B cell (primary cell): Measurements from ENCODE around the gene RNF215. TPM values are rescaled to one million over a fixed set of nuclear protein-coding genes. Genes with fewer than 3 reads are reported as not detected.

Experiments used
- ATAC-seq: fragments of 200-7000 bp; cut with Tn5 transposase; one replicate; pipeline ENCODE4 v1.10.0; 2021; ENCODE audit warnings: low read depth, mild to moderate bottlenecking, moderate number of reproducible peaks, moderate library complexity
- CTCF ChIA-PET: fragments of 350-600 bp; sonication (Branson Sonifier 250); formaldehyde crosslinking; loops from one replicate; lab custom pipeline; 2021; ENCODE audit warnings: antibody characterized with exemption, inconsistent platforms; lab: Charles Lee
- POLR2A ChIA-PET: fragments of 350-600 bp; sonication (Branson Sonifier 250); formaldehyde crosslinking; loops from one replicate; lab custom pipeline; 2021; ENCODE audit warnings: antibody characterized with exemption; lab: Charles Lee
- DNase-seq: peaks from one replicate; pipeline ENCODE4 v3.0.0; 2013
- H2AFZ ChIP-seq: 2 replicates; pipeline ENCODE4 v1.6.1; 2012; ENCODE audit warnings: mild to moderate bottlenecking, low read depth, low read length; ENCODE audit not compliant: insufficient read depth, poor library complexity, severe bottlenecking
- H3K27ac ChIP-seq, 2 donors: 1 replicate in 1 of 2; 2 replicates in 1 of 2; pipeline ENCODE4 v1.5.1; 2012 to 2013; ENCODE audit warnings: low read length in 2 of 2, mild to moderate bottlenecking in 2 of 2, moderate library complexity in 1 of 2
- H3K27me3 ChIP-seq, 4 experiments: fragments of 200-600 bp in 1 of 4; sonication (generic) in 1 of 4; replicated peaks in 1 of 4; 1 replicate in 2 of 4; 2 replicates in 2 of 4; pipeline versions ENCODE4 v1.6.1 to v1.7.0; 2013 to 2016; ENCODE audit warnings: low read length in 3 of 4, mild to moderate bottlenecking in 2 of 4, mixed read lengths in 1 of 4, moderate library complexity in 1 of 4; ENCODE audit not compliant: insufficient read depth in 4 of 4, control insufficient read depth in 3 of 4; ENCODE audit errors: control extremely low read depth in 1 of 4
- H3K36me3 ChIP-seq, 2 experiments: replicated peaks in 1 of 2; 1 replicate in 1 of 2; 2 replicates in 1 of 2; pipeline versions ENCODE4 v1.6.1 to v1.7.1; 2013; ENCODE audit warnings: low read length in 1 of 2; ENCODE audit not compliant: insufficient read depth in 2 of 2, control insufficient read depth in 1 of 2; ENCODE audit errors: control extremely low read depth in 1 of 2, extremely low read depth in 1 of 2
- H3K4me1 ChIP-seq, 2 donors: fragments of 200-600 bp in 1 of 2; sonication (generic) in 1 of 2; 1 replicate in 1 of 2; 2 replicates in 1 of 2; pipeline versions ENCODE4 v1.5.1 to v1.6.1; 2013 to 2017; ENCODE audit warnings: low read length in 2 of 2; ENCODE audit not compliant: control insufficient read depth in 2 of 2, insufficient read depth in 2 of 2
- H3K4me2 ChIP-seq: replicated peaks from 2 replicates; pipeline ENCODE3; 2012; ENCODE audit warnings: mild to moderate bottlenecking, low read depth, low read length; ENCODE audit not compliant: poor library complexity, severe bottlenecking
- H3K4me3 ChIP-seq, 5 experiments: fragments of 200-600 bp in 1 of 5; sonication (generic) in 1 of 5; 1 replicate in 3 of 5; 2 replicates in 2 of 5; pipeline versions ENCODE4 v1.5.1 to v1.7.0; 2011 to 2016; ENCODE audit warnings: low read length in 4 of 5, mild to moderate bottlenecking in 4 of 5, low read depth in 2 of 5, control low read depth in 1 of 5, moderate library complexity in 1 of 5; ENCODE audit not compliant: insufficient read depth in 1 of 5; ENCODE audit errors: control extremely low read depth in 1 of 5, extremely low read depth in 1 of 5
- H3K79me2 ChIP-seq: fragments of 200-600 bp; sonication (generic); one replicate; pipeline ENCODE4 v1.6.0; 2016; ENCODE audit warnings: low read length; ENCODE audit not compliant: control insufficient read depth, insufficient read depth
- H3K9ac ChIP-seq: fragments of 200-600 bp; sonication (generic); 2 replicates; pipeline ENCODE4 v1.6.1; 2017; ENCODE audit warnings: mild to moderate bottlenecking, low read length, moderate library complexity
- H3K9me3 ChIP-seq, 3 donors: one replicate each; pipeline versions ENCODE4 v1.6.1 to v1.7.1; 2013; ENCODE audit warnings: low read length in 2 of 3; ENCODE audit not compliant: control insufficient read depth in 2 of 3, insufficient read depth in 1 of 3; ENCODE audit errors: control extremely low read depth in 1 of 3
- H4K20me1 ChIP-seq: 2 replicates; pipeline ENCODE4 v1.6.0; 2012; ENCODE audit warnings: mild to moderate bottlenecking, low read length; ENCODE audit not compliant: insufficient read depth, control insufficient read depth, poor library complexity, severe bottlenecking
- H3K27ac Mint-ChIP-seq: one replicate; pipeline ENCODE4 v1.8.0; 2021; ENCODE audit warnings: mixed read lengths
- H3K27me3 Mint-ChIP-seq: one replicate; pipeline ENCODE4 v1.8.0; 2021; ENCODE audit warnings: mixed read lengths
- H3K4me1 Mint-ChIP-seq: one replicate; pipeline ENCODE4 v1.8.0; 2021; ENCODE audit warnings: mixed read lengths
- H3K4me3 Mint-ChIP-seq: one replicate; pipeline ENCODE4 v1.8.0; 2021; ENCODE audit warnings: mixed read lengths
- H3K9me3 Mint-ChIP-seq: one replicate; pipeline ENCODE4 v1.8.0; 2022; ENCODE audit warnings: mixed read lengths; ENCODE audit not compliant: insufficient read depth
- EZH2 ChIP-seq: IDR thresholded peaks from 2 replicates; pipeline ENCODE4 v1.6.1; 2012; ENCODE audit warnings: borderline replicate concordance, low read depth, mild to moderate bottlenecking, moderate library complexity, low read length; ENCODE audit not compliant: insufficient read depth, poor library complexity, severe bottlenecking
- WGBS: methylation state at CpG from one replicate; pipeline ENCODE4 v1.1.5; 2013; ENCODE audit warnings: missing lambda C conversion rate; ENCODE audit not compliant: insufficient coverage; 5-methylcytosine and 5-hydroxymethylcytosine counted together
- intact Hi-C: fragments of 100-400 bp; cut with micrococcal nuclease; formaldehyde crosslinking; loops from one replicate; pipeline ENCODE4 v1.10.0; 2022
- polyA plus RNA-seq: library from polyadenylated mRNA; depleted of rRNA; stranded (reverse); fragments of >200 nt; gene quantifications from 2 replicates; pipeline ENCODE4 v1.2.3, GENCODE V29; 2012
- total RNA-seq, 2 donors: library from RNA; stranded (reverse); fragments of 120-200 nt in 1 of 2; gene quantifications; 1 replicate in 1 of 2; 2 replicates in 1 of 2; pipeline versions ENCODE4 v1.2.3 to v1.2.4, GENCODE V29; 2013 to 2022
- TF ChIP-seq, protein P1 (sequence below): fragments of 200-600 bp; IDR thresholded peaks from one replicate; pipeline ENCODE4 v1.8.0; 2022; ENCODE audit warnings: antibody characterized with exemption, mild to moderate bottlenecking

Gene RNF215
- total and polyA plus RNA-seq, 2 donors (not counting 1 experiment from before 2014, with no cell fraction given): 8.8 to 18.6 TPM

DNA sequence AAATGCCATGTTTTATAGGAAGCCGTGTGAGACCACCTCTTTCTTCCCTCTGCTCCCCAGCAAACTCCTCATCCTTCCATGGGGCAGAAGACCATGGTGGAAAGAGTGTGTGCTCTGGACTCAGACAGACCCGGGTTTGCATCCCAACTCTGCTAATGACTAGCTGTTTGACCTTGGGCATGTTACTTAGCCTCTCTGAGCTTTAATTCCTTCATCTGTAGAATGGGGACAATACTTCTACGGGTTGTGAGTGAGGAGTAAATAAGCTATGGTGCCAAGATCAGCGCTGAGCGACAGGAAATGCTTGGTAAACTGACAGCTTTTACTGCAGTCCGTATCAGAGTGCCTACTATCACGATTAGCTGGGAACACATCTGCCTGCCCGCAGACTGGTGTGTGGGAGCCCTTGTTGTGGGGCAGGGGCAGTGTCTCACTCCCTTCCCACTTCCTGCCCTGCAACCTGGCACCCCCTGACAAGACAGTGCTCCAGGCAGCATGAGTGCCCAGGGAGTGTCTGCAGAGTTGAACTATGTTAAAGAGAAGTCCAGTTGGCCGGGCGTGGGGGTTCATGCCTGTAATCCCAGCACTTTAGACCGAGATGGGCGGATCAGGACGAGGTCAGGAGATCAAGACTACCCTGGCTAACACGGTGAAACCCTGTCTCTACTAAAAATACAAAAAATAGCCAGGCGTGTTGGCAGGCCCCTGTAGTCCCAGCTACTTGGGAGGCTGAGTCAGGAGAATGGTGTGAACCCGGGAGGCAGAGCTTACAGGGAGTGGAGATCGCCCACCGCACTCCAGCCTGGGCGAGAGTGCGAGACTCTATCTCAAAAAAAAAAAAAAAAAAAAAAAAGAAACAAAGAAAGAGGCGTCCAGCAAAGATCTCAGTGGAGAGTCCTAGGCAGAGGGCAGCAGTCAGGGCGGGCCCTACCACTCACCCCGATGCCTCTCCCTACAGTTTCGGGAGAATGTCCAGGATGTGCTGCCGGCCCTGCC lies 11.8 kb upstream of the RNF215 start:
- H3K27ac ChIP-seq: no peak overlapping the region
- H3K79me2 ChIP-seq: no peaks in the 10 kb centered on the region
- peaks cover 0 to 40% (median 26%) of the 10 kb centered on the region in 4 experiments for H3K27me3 ChIP-seq
- CTCF ChIA-PET: interaction anchor here (0.5 to 19.9 kb wide), 2 partner anchors 31 to 110 kb away, joined by 3 to 510 read pairs; partner anchors contain the start of gene CASTOR1
- peaks cover 10% of the 10 kb centered on the region for H3K4me1 Mint-ChIP-seq
- peaks cover 0 to 8% (median 0%) of the 10 kb centered on the region in 3 donors for H3K9me3 ChIP-seq
- H3K4me3 ChIP-seq: no peak overlapping the region
- POLR2A ChIA-PET: interaction anchor here (0.6 kb wide), 1 partner anchor 793 kb away, joined by 13 read pairs; no protein-coding TSS in a partner anchor
- H3K9ac ChIP-seq: no peak overlapping the region
- H4K20me1 ChIP-seq: no peaks in the 10 kb centered on the region
- H3K27ac Mint-ChIP-seq: peak overlapping the region; percentile 43
- ATAC-seq (no peak), DNase-seq (no peak)
- H2AFZ ChIP-seq: no peak overlapping the region
- H3K4me3 Mint-ChIP-seq: peak overlapping the region; percentile 24
- peaks cover 17 to 22% of the 10 kb centered on the region in 2 donors for H3K4me1 ChIP-seq
- H3K4me2 ChIP-seq: no peak overlapping the region
- TF ChIP-seq, protein P1, sequence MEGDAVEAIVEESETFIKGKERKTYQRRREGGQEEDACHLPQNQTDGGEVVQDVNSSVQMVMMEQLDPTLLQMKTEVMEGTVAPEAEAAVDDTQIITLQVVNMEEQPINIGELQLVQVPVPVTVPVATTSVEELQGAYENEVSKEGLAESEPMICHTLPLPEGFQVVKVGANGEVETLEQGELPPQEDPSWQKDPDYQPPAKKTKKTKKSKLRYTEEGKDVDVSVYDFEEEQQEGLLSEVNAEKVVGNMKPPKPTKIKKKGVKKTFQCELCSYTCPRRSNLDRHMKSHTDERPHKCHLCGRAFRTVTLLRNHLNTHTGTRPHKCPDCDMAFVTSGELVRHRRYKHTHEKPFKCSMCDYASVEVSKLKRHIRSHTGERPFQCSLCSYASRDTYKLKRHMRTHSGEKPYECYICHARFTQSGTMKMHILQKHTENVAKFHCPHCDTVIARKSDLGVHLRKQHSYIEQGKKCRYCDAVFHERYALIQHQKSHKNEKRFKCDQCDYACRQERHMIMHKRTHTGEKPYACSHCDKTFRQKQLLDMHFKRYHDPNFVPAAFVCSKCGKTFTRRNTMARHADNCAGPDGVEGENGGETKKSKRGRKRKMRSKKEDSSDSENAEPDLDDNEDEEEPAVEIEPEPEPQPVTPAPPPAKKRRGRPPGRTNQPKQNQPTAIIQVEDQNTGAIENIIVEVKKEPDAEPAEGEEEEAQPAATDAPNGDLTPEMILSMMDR: no peak
- no peak for TF ChIP-seq EZH2
- peaks cover 39% of the 10 kb centered on the region for H3K27me3 Mint-ChIP-seq
- no peaks in the 10 kb centered on the region for H3K36me3 ChIP-seq
- 74% methylated on average over 11 of the region's 25 CpGs for WGBS
- H3K9me3 Mint-ChIP-seq: no peaks in the 10 kb centered on the region
- intact Hi-C loops: loop anchor here (10.0 kb wide), 1 partner anchor 196 kb away; the partner anchor contains the start of gene PES1
